ENCODE data around the gene POP5.

The POP5 gene

DNA sequence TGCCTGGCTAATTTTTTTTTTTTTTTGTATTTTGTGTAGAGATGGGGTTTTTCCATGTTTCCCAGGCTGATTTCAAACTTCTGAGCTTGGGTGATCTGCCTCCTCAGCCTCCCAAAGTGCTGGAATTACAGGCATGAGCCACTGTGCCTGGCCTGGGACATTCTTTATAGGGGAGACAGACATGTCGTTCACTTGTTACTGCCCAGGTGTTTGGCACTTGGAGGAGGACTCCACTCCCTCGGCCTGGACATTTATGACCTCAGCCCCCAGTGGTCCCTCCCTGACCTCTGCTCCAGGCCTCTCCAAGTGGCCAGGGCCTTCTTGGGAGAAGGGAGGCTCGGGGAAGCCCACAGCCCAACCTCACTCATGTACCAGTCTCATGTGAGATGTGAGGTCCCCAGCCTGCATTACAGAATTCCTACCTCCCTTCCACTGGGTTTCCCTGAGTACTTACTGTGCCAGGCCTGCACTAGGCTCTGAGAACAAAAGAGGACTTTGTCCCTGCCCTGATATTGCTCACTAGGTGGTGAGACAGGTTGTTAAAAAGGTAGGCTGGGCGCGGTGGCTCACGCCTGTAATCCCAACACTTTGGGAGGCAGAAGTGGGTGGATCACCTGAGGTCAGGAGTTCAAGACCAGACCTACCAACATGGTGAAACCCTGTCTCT lies 9.7 kb upstream of the POP5 start:
- in situ Hi-C loops (cut with MboI; ENCODE audit: low sequenced_read_pairs): no loop called here

DNA sequence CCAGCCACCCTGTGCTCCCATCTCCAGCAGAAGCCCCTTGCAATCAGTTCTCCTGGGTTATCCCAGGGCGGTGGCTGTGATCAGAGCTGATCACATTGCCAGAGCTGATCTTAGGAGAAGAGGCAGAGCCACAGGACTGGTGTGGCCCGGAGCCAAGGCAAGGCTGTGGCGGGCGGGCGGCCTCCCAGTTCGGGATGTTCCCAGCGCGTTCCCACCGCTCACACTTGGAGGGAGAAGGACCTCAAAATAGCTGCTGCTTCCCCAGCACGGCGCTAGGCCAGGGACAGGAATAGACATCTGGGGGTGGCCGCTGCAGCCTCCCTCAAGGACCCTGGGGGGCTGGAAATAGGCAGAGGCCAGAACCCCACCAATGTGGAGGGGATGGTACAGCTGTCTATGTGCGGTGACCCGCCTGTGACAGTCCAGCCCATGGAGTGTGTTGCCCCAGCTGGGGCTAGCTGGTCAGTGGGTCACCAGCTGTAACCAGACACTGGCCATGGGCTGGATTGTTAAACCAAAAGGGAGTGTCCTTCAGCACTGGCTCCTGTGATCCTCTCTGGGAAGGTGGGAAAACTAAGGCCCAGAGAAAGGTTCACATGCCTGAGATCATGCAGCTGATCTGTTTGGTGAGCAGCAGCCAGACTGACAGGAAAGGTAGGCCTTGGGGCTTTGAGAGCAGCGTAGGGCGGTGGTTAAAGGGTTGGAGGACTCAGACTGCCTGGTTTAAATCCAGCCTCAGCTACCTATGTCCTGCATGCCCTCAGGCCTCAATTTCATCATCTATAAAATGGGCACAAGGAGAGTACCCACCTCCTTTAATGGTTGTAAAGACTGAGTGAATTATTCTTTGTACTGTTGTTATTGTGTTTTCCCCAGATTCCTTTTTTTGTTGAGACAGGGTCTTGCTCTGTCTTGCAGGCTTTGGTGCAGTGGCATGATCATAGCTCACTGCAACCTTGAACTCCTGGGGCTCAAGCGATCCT lies 8.0 kb upstream of the POP5 start:
- in situ Hi-C loops (cut with MboI; ENCODE audit: low sequenced_read_pairs): no loop called here

DNA sequence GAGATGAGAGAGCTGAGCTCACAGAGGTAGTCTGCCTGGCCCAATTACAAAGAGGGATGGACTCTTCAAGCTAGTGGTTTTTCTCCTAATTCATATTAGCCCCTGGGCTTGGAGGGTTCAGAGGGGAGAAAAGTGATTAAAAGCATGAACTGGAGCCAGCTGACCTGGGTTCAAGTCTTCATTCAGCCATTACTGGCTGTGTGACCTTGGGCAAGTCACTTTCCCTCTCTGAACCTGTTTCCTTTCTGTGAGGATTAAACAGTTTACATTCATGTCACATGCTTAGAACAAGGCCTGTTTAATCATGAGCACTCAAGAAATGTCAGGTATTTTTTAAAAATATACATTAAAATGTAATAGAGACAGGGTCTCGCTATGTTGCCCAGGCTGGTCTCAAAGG lies 7.2 kb upstream of the POP5 start:
- in situ Hi-C loops (cut with MboI; ENCODE audit: low sequenced_read_pairs): no loop called here

DNA sequence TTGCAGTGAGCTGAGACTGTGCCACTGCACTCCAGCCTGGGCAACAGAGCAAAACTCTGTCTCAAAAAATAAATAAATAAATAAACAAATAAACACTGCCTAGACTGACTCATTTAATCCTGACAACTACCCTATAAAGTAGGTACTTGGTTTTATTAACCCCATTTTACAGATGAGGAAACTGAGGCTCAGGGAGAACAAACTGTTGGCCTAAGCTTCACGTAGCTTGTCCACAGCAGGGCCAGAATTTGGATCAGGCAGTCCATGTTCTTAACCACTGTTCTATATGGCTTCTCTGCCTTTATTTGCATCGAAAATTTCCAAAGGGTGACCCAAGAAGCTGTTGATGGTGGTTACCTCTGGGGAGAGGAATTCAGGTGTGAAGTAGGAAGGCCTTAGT lies 5.7 kb upstream of the POP5 start:
- in situ Hi-C loops (cut with MboI; ENCODE audit: low sequenced_read_pairs): no loop called here

DNA sequence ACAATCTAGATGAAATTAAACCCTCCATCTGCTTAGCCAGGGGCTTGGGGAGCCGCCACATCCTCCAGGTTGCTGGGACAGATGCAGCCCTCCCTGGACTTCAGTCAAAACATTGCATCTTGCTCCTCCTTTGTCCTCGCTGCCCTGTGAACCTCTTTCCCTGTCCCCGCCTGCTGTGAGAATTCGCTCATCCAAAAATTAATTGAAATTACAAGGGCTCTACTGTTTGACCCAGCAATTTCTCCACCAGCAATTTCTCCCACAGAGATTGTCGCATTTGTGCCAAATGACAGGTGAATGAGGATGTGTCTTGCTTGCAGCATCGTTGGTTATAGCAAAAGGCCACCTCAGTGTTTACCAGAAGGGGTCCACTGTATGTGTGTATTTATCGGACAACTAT lies 5.0 kb upstream of the POP5 start:
- in situ Hi-C loops (cut with MboI; ENCODE audit: low sequenced_read_pairs): no loop called here

DNA sequence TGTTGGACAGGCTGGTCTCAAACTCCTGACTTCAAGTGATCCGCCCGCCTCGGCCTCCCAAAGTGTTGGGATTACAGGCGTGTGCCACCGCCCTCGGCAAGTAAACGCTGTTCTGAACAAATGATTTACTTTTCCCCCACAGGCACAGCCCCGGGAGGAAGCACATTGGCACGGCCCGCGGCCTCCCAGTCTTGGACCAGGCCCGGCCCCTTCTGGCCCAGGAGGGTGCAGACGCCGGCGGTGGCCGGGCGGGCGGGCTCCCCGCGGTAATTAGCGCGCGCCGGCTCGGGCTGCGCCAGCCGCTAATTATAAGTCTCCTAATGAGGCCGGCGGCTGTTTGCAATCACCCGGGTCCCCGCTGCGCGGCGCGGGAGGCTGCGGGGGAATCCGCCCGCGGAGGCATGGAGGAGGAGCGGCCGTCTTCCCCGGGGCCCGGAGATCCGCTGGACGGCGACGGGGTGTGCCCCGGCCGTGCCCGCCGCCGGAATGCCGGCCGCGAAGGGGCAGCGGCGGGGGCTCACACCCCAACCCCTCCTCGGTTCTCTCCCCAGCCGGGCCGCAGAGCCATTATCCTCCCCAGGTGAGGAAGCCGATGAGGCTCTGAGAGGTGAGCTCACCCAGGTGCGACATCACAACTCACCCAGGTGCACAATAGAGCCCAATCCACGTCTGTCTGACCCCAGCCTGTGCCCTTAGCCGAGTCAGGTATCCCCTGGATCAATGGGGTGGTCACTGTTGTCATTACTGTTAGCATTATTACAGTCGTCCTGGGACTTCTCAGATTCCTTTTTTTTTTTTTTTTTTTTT lies 3.3 kb upstream of the POP5 start:
- in situ Hi-C loops (cut with MboI; ENCODE audit: low sequenced_read_pairs): no loop called here

DNA sequence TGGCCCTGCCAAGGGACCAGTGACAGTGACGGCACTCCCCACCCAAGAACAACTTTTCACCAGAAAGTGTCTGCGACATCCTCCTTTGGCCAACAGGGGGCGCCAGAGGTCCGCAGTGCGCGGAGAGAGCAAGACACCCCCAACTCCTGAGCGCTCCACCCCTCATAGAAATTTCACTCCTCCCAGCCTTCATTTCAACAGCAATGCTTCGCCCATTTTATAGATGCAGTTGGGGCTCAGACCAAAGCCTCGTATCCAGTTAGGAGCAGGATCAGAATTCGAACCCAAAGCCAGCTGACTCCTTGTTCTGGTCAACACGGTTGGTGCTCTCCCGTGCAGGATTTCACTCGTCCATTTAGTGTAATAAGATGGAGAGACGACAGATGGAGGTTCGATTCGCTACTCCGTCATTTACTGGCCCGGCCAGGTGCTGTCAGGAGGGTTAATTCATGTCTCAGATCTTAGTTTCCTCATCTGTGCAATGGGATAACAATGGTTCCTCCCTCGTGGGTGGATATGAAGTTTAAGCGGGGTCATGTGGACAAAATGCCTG lies 2.4 kb upstream of the POP5 start:
- in situ Hi-C loops (cut with MboI; ENCODE audit: low sequenced_read_pairs): no loop called here

DNA sequence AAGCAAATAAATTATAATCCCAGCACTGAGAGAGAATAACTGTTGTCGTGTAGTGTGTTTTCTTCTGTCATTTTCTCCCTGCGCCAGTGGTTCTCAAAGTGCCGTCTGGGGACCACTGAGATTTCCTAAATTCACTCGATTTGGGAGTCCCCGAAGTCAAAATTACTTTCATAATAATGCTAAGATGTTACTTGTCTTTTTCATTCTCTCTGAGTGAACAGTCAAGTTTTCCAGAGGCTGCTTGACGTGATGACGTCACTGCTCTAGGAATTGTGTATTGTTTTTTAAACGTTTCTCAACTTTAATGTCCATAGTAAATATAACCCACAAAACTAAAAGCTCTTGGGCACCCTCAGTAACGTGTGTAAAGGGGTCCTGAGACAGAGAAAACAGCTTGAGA lies 796 bp upstream of the POP5 start:
- in situ Hi-C loops (cut with MboI; ENCODE audit: low sequenced_read_pairs): no loop called here

DNA sequence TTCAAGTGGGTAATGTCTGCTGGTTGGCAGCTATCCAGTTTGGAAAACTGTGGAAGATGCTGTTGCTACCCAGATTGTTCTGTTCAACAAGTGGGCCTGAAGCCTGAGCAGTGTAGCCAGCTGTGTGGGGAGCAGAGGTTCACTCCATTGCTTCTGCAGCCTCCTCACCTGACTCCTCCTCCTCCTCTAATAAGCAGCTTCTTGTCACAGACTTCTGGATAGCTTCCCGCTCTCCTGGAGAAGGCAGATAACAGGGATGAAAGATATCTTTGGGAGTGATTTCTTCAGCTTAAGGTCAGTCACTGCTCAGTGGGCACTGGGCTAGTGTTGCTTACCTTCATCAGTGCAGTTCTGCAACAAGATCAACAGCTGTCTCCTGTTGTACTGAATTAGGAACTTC lies 2.0 kb downstream of the POP5 start:
- in situ Hi-C loops (cut with MboI; ENCODE audit: low sequenced_read_pairs): no loop called here

DNA sequence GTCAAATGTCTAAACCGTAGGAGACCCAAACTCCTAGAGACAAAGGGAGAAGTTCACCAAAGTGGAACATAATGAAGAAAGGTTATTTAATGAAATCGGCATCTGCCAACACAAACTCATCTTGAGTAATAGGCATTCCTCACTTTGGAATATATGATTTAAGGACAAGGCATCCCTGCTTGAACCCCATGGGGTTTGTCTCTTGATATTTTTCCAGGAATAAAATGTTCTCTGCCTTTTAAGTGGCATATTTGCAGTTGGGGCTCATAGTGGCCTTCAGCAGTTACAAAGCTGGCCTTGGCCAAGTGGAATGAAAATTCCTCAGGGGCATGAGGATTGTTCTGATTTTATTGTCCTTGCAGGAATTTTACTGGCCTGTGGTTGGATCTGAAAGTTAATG lies 7.1 kb downstream of the POP5 start:
- in situ Hi-C loops (cut with MboI; ENCODE audit: low sequenced_read_pairs): no loop called here

DNA sequence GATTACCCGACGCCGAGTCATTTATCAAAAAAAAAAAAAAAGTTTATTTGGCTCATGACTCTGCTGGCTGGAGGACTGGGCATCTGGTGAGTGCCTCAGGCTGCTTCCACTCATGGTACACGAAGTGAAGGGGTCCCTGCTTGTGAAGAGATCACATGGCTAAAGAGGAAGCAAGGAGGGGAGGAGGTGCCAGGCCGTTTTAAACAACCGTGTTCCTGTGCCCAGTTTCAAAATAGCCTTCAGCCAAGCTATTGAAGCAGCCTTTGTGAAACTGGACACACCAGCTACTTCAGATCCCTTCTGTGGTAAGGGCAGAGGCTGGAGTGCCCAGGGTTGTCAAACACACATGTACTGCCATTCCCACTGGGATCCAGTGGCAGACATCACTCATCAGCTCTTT lies 7.6 kb downstream of the POP5 start:
- in situ Hi-C loops (cut with MboI; ENCODE audit: low sequenced_read_pairs): no loop called here

DNA sequence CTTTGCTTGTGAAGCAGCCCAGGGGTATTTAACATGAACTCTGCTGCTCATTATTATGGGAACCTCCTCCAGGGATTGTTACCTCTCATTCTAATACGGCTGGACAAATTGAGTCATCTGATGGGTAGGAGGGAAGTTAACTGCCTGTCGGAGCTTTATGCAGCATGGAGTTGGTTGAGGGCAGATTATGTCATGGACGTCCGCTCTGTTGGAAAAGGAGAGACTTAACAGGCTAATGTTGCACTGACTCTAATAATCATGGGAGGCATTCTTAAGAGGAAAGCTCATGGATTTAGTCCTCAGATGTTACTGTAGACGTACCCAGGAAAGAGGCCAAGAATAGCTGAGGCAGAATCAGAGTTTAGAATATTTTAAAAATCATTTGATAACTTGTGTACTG lies 9.9 kb downstream of the POP5 start:
- in situ Hi-C loops (cut with MboI; ENCODE audit: low sequenced_read_pairs): no loop called here

DNA sequence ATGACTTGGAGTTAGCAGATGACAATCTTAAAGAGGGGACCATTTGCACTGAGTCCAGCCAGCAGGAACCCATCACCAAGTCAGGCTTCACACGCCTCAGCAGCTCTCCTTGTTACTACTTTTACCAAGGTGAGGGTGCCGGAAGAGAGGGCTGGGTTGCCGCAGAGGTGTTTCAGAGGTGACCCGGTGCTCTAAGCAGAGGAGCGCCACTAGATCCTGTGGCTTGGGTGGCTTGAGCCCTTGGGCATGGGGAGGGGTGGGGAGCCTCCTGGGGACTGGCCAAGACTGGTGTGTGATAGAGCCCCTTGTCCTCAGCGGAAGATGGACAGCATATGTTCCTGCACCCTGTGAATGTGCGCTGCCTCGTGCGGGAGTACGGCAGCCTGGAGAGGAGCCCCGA lies 17.7 kb downstream of the POP5 start:
- in situ Hi-C loops (cut with MboI; ENCODE audit: low sequenced_read_pairs): no loop called here

DNA sequence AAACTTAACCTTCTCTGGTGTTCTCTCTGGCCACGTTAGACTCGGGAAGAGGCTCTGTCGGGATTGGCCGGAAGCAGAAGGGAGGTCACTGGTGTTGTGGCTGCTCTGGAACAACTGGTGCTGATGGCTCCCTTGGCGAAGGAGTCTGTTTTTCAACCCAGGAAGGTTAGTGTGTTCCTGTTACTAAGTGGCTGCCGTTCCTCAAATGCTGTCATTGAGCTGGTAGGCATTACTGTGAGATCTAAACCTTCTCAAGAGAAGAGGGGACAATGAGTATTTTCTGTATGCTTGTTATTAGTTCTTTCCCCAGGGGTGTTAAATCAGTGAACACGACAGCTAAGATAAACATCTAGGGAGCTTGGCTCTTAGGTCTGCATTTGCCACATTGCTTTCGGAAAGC lies 18.3 kb downstream of the POP5 start:
- in situ Hi-C loops (cut with MboI; ENCODE audit: low sequenced_read_pairs): no loop called here

DNA sequence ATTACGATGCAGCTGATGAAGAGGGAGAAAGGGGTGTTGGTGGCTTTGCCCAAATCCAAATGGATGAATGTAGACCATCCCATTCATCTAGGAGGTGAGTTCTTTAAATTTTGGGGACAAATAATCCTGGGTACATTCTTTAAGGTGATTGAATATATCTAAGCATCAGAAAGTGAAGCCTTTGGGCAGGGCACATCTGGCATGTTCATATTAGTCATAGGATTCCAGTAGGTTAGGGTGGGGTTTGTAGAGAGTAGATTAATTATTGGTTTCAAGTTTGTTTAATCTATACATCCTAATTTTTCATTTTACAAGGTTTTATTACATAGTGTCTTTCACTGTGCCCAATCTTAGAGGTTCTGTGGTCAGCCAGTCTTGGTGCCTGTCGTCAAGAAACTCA lies 23.6 kb downstream of the POP5 start:
- in situ Hi-C loops (cut with MboI; ENCODE audit: low sequenced_read_pairs): no loop called here

DNA sequence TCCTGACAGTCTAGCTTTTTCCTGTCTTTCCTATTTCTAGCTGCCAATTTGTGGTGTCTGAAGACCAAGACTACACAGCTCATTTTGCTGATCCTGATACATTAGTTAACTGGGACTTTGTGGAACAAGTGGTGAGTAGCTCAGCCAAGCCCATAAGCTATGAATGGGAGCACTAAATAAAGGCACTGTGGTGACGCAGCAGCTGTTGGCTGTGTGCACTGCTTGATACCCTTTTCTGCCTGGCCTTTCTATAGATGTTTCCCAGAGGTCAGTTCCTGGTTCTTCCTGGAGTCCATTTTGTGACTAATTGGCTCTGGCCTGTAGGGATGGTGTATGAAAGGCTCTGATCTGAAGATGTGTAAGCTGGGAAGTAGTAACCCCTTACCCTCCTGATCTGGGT lies 26.5 kb downstream of the POP5 start:
- in situ Hi-C loops (cut with MboI; ENCODE audit: low sequenced_read_pairs): no loop called here

DNA sequence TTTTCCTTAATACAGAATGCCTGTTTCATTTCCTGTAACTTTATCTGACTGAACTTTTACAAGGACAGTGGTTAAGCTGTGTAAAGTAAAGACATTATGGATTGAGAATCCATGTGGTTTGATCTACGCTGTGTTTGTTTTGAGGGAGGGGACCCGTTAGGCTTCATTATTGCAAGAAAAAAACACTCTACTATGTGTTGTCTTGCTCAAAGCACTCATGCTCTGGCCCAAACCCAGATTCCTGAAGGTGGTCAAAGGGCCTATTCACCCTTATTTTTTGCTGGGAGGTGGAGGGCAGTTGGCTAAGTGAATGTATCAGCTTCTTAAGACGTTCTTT lies 35.2 kb downstream of the POP5 start:
- in situ Hi-C loops (cut with MboI; ENCODE audit: low sequenced_read_pairs): no loop called here

DNA sequence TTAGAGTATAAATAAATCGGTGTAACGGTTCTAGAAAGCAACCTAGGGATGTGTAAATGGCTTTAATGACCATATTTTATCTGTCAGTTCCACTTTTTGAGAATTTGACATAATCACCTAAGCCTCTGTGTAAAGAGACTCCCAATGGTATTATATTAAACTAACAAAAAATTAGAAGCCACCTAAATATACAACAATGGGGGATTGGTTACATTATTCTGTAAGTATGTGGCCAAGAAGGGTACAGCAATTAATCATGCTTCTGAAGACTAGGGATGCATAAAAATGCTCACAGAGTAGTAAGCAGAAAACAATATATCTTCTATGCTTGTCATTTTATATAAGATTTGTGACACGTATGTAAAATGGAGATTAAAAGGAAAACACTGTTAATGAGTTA lies 36.5 kb downstream of the POP5 start:
- in situ Hi-C loops (cut with MboI; ENCODE audit: low sequenced_read_pairs): no loop called here

DNA sequence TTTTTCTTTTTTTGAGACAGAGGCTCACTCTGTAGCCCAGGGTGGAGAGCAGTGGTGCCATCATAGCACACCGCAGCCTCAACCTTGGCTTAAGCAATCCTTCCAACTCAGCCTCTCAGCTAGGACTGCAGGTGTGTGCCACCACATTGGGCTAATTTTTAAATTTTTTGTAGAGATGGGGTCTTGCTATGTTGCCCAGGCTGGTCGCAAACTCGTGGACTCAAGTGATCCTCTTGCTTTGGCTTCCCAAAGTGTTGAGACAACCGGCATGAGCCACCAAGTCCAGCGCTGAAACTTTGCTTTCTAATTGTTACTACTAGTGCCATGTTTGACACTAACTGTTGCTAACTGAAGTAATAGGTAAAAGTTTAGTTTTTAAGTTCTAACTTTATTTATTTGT lies 39.0 kb downstream of the POP5 start:
- in situ Hi-C loops (cut with MboI; ENCODE audit: low sequenced_read_pairs): no loop called here

DNA sequence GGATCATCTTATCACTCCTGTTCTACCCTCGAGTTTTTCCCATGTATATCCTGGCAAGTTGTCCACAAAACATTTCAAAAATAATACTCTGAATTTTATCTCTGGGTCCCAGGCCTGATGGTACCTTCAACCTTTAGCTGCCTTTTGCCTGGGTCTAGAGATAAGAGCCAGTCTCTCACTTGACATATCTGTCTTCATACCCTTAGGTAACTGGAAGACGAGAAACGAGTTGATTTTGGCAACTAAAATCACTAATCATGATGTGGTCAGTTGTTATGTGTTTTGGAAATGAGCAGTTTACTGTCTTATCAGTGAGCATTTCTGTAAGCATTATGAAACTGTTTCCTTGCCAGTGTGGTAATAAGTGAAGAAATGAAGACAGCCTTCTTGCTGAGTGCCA lies 40.8 kb downstream of the POP5 start:
- in situ Hi-C loops (cut with MboI; ENCODE audit: low sequenced_read_pairs): no loop called here

DNA sequence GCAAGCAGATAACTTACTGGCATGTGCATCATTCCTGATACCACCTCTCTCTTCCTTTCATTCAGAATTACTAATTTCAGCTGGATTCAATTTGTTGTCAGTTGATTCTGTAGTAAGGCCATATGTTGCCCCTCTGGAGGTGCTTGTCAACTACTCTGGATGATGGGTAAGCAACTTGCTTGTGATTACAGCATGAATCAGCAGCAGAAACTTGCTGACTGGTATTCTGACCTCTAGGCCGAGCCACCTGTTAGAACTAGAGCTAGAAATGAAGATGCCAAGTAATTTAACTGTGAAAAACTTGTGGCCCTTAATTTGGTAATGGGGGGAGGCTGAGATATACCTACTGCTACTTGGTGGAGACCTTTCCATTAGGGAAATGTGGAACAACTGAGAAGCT lies 41.9 kb downstream of the POP5 start:
- in situ Hi-C loops (cut with MboI; ENCODE audit: low sequenced_read_pairs): no loop called here

All from hTERT RPE-1 (cell line).